Measurements from ENCODE around the gene TMEM254.
"Not testable (repeated sequence)": the region's sequence is repeated elsewhere in the genome, so short reads cannot be mapped to it uniquely, and the experiment has no call there.

The TMEM254 gene

GRCh38 chr10:80132299-80133139, 54.1 kb downstream of the TMEM254 start, which contains the start of gene PLAC9:
PLAC9 (plus strand) TSS chr10:80132730; CDS start chr10:80132763, 33 bp downstream.
- in situ Hi-C loops (cut with HindIII; ENCODE audit: low sequenced_read_pairs), result no loop called here

DNA sequence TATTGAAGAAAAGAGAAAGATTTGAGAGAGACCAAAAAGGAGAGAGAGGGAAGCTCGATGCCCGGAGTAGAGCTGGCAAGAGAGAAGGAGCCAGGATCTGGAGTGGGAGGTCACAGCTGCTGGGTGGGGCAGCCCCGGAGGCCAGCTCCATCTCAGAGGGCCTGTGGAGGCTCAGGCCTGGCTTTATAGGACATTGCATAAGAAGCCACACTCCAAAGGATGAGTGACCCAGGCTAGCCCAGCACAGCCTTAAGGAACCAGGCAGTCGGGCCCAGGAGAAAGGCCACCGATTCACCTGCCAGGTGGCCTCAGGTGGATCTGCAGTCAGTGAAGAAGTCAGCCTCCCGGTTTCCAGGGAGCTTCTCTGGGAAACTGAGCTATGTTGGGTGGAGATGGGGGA, 54.7 kb downstream of the TMEM254 start:
- in situ Hi-C loops (cut with HindIII; ENCODE audit: low sequenced_read_pairs), result no loop called here

- in situ Hi-C loops (cut with HindIII; ENCODE audit: low sequenced_read_pairs), result not testable (repeated sequence)
These were observed 55.2 kb downstream of the TMEM254 start for GRCh38 chr10:80133687-80134086.

GRCh38 chr10:80136134-80136571, 57.7 kb downstream of the TMEM254 start:
- in situ Hi-C loops (cut with HindIII; ENCODE audit: low sequenced_read_pairs), result no loop called here

DNA sequence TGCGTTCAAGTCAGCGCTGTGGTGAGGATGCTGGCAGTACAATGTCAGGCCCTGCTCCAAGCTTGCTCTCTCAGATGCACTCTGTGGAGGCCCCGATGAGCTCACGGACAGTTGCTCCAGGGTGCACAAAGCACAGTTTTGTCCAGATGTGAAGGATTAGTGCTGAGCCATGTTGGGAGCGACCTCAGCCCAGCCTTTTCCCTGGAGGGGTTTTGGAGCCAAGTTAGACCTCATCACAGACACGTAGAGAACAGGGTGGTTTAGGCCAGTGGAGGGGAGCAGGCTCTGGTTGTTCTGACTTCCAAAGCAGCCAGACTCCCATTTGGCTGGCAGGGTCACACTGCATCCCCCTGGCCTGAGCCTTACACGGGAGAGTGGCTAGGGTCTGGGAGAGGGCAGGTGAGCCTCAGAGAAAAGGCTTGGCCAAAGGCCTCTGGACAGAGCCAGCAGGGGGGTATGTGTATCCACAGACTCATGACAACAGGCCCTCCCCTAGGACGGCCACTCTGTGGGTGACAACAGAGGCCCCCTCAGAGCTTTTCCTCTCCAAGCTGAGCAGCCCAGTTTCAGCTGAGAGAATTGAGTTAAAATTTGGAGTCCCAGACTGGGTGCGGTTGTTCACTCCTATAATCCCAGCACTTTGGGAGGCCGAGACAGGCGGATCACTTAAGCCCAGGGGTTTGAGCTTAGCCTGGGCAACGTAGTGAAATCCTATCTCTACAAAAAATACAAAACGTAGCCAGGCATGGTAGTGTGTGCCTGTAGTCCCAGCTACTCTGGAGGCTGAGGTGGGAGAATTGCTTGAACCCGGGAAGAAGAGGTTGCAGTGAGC, 58.8 kb downstream of the TMEM254 start:
- in situ Hi-C loops (cut with HindIII; ENCODE audit: low sequenced_read_pairs), result no loop called here

- in situ Hi-C loops (cut with HindIII; ENCODE audit: low sequenced_read_pairs), result no loop called here
These were observed 59.5 kb downstream of the TMEM254 start for GRCh38 chr10:80137920-80138319.

DNA sequence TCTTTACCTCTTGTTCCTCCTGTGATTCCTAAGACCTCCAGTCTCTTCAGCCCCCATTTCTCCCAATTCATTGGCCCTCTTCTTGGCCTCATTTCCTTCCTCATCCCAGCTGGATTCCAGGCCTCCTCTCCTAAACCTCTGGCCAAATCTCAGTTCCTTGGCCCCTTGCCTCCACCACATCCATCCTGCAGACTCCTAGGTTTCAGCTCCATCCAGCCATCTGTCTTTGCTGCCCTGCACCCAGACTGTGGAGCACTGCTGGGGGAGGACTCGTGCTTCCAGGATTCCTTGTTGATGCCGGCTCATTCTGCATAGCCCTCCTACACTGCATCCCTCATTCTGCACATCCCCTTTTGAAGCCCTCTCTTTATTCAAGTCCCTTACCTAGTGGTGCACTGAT, 60.8 kb downstream of the TMEM254 start:
- in situ Hi-C loops (cut with HindIII; ENCODE audit: low sequenced_read_pairs), result no loop called here

DNA sequence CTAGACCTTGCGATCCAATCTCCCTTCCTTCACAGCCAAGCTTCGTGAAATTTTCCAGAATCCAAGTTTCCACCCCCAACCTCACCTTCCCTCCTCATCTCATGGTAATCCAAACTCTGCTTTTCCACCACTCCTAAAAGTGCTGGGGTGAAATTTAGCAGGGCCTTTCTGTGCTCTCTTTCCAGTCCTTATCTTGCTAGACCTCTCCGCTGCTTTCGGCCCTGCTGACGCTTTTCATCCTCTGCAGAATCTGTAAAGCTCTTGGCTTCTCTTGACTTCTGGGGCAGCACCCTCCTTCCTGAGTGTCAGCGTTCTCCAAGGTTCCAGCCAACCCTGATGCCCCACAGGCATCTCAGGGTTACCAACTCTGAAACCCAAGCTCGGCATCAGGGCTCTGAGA, 61.8 kb downstream of the TMEM254 start:
- in situ Hi-C loops (cut with HindIII; ENCODE audit: low sequenced_read_pairs), result no loop called here

DNA sequence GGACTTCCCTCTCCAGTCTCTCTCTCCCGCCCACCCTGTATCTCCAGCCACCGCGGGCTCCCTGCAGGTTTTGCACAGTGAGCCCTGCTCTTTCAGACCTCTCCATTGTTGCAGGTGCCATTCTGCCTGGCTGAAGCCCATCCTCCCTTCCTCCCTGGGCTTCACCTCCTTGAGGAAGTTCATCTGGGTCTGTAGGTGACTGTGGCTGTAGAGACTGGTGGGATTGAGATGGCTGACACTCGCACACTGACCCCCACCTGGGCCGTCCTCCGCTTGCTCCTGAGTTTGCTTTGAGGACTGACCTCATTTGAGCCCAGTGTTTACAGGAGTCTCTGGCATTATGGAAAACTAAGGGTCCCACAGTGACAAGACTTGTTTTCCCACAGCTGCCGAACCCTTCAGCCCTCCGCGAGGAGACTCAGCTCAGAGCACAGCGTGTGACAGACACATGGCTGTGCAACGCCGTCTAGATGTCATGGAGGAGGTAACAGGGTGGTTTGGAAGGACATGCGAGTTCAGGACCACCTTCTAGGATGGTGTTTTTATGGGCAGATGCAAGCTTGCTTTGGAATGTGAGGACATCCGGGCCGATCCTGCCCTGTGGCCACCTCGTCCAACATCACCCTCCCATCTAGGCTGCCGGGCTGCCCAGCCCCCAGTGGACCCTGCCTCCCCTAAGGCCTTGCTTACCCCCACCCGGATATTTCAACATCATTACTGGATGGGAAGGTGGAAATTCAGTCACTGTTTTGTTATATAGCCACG, 63.4 kb downstream of the TMEM254 start:
- in situ Hi-C loops (cut with HindIII; ENCODE audit: low sequenced_read_pairs), result no loop called here
